Astrocyte of the cerebellum (primary cell): ENCODE data around the gene PF4V1.
A peak's percentile ranks its signal among the peaks of the same experiment; 100 is the strongest.

Experiments
- DNase-seq: peaks from one replicate; pipeline ENCODE4 v3.0.0-alpha.2; 2011; ENCODE audit warnings: low read depth
- H3K4me3 ChIP-seq: 2 replicates; pipeline ENCODE4 v1.5.1; 2011; ENCODE audit warnings: mild to moderate bottlenecking, low read depth, low read length, moderate library complexity
- CTCF ChIP-seq: IDR thresholded peaks from 2 replicates; pipeline ENCODE4 v1.5.1; 2012; ENCODE audit warnings: low read length, low read depth, moderate library complexity, mild to moderate bottlenecking; ENCODE audit errors: missing control alignments
- in situ Hi-C: cut with HindIII; loops from 2 replicates; pipeline ENCODE4 v1.10.0; 2017; ENCODE audit warnings: low sequenced_read_pairs

The PF4V1 gene

GRCh38 chr4:73891326-73891725 lies 38.2 kb downstream of the PF4V1 start:
- no peak for TF ChIP-seq CTCF
- in situ Hi-C loops = no loop called here
- DNase-seq = no peak

GRCh38 chr4:73891739-73892405 lies 38.8 kb downstream of the PF4V1 start:
- TF ChIP-seq CTCF = no peak
- DNase-seq = peak; percentile 76
- H3K4me3 ChIP-seq = no peak overlapping the region
- in situ Hi-C loops = no loop called here

More at GRCh38 chr4:73891326-73891725, 38.2 kb downstream of the PF4V1 start:
- H3K4me3 ChIP-seq = no peak overlapping the region

- DNase-seq = no peak
- TF ChIP-seq CTCF = no peak
- H3K4me3 ChIP-seq = no peak overlapping the region
- in situ Hi-C loops = no loop called here
Observed at GRCh38 chr4:73892966-73893365, 39.9 kb downstream of the PF4V1 start.

- TF ChIP-seq CTCF = no peak
- H3K4me3 ChIP-seq = no peak overlapping the region
- DNase-seq = no peak
- in situ Hi-C loops = no loop called here
Observed at GRCh38 chr4:73894001-73894400, 40.9 kb downstream of the PF4V1 start.

GRCh38 chr4:73895201-73896175 lies 42.4 kb downstream of the PF4V1 start:
- H3K4me3 ChIP-seq = no peak overlapping the region
- in situ Hi-C loops = no loop called here
- TF ChIP-seq CTCF = no peak
- no peak for DNase-seq

GRCh38 chr4:73896416-73896815 lies 43.3 kb downstream of the PF4V1 start:
- in situ Hi-C loops = no loop called here
- DNase-seq = no peak
- no peak for TF ChIP-seq CTCF
- H3K4me3 ChIP-seq = no peak overlapping the region
